HepG2 (cell line): Measurements from ENCODE around the gene MIA2. TPM values are rescaled to one million over a fixed set of nuclear protein-coding genes. Genes with fewer than 3 reads are reported as not detected.

Source experiments
- ETV6 ChIP-seq: sonication (generic); formaldehyde crosslinking; conservative IDR thresholded peaks from 2 replicates; pipeline ENCODE4 v1.4.0; 2020; ENCODE audit warnings: missing genetic modification reagents
- FOXA1 ChIP-seq, 2 experiments: fragments of 450-650 bp in 1 of 2; sonication (generic) in 1 of 2; formaldehyde crosslinking in 1 of 2; IDR thresholded peaks; 2 replicates each; pipeline versions ENCODE4 v1.4.0 to v1.6.1; 2016 to 2020; ENCODE audit warnings: missing genetic modification reagents in 1 of 2
- FOXJ3 ChIP-seq: sonication (generic); formaldehyde crosslinking; IDR thresholded peaks from 2 replicates; pipeline ENCODE4 v1.4.0; 2020; ENCODE audit warnings: missing genetic modification reagents, mild to moderate bottlenecking, borderline replicate concordance
- HNRNPH1 ChIP-seq: fragments of 200-400 bp; formaldehyde crosslinking; optimal IDR thresholded peaks from 2 replicates; pipeline ENCODE3; 2017; ENCODE audit warnings: mild to moderate bottlenecking, low read depth, low read length
- IKZF4 ChIP-seq: sonication (generic); formaldehyde crosslinking; IDR thresholded peaks from 2 replicates; pipeline ENCODE4 v1.5.1; 2020; ENCODE audit warnings: borderline replicate concordance, mild to moderate bottlenecking, low read depth, missing genetic modification reagents; ENCODE audit errors: not compliant biosample characterization
- JUND ChIP-seq: sonication (generic); formaldehyde crosslinking; IDR thresholded peaks from 2 replicates; pipeline ENCODE4 v1.8.0; 2022; ENCODE audit warnings: mild to moderate bottlenecking, missing genetic modification reagents
- KDM5B ChIP-seq: sonication (generic); formaldehyde crosslinking; IDR thresholded peaks from 2 replicates; pipeline ENCODE4 v1.4.0; 2020; ENCODE audit warnings: missing genetic modification reagents, mild to moderate bottlenecking, borderline replicate concordance
- LBX2 ChIP-seq: sonication (generic); formaldehyde crosslinking; IDR thresholded peaks from 2 replicates; pipeline ENCODE4 v1.5.0; 2020; ENCODE audit warnings: missing genetic modification reagents, mild to moderate bottlenecking, borderline replicate concordance
- MAFK ChIP-seq, 2 experiments: IDR thresholded peaks in 1 of 2; conservative IDR thresholded peaks in 1 of 2; 2 replicates each; pipeline ENCODE4 v1.6.1; 2011; ENCODE audit warnings: improper control_type of control experiment in 2 of 2, low read length in 2 of 2
- MXD3 ChIP-seq: IDR thresholded peaks from 2 replicates; pipeline ENCODE4 v1.6.1; 2016; ENCODE audit warnings: mild to moderate bottlenecking, missing biosample characterization, missing genetic modification reagents
- NCOA2 ChIP-seq: sonication (generic); formaldehyde crosslinking; IDR thresholded peaks from 2 replicates; pipeline ENCODE4 v1.8.0; 2022; ENCODE audit warnings: inconsistent platforms
- RARG ChIP-seq: sonication (generic); formaldehyde crosslinking; IDR thresholded peaks from 2 replicates; pipeline ENCODE4 v1.4.0; 2020; ENCODE audit warnings: low read depth, mild to moderate bottlenecking, missing genetic modification reagents
- SALL1 ChIP-seq: sonication (generic); formaldehyde crosslinking; IDR thresholded peaks from 2 replicates; pipeline ENCODE4 v1.8.0; 2022; ENCODE audit warnings: mild to moderate bottlenecking, missing genetic modification reagents
- SATB2 ChIP-seq: sonication (generic); formaldehyde crosslinking; IDR thresholded peaks from 2 replicates; pipeline ENCODE4 v1.5.0; 2020; ENCODE audit warnings: missing genetic modification reagents
- SNAI1 ChIP-seq: sonication (generic); formaldehyde crosslinking; IDR thresholded peaks from 2 replicates; pipeline ENCODE4 v1.5.0; 2020; ENCODE audit warnings: mild to moderate bottlenecking, missing genetic modification reagents, borderline replicate concordance
- SNAPC2 ChIP-seq: sonication (generic); formaldehyde crosslinking; IDR thresholded peaks from 2 replicates; pipeline ENCODE4 v1.8.1; 2022; ENCODE audit warnings: mild to moderate bottlenecking, missing genetic modification reagents
- SNAPC5 ChIP-seq: sonication (generic); formaldehyde crosslinking; IDR thresholded peaks from 2 replicates; pipeline ENCODE4 v1.8.1; 2023; ENCODE audit warnings: mild to moderate bottlenecking, missing genetic modification reagents, borderline replicate concordance
- SNRNP70 ChIP-seq: fragments of 200-400 bp; formaldehyde crosslinking; IDR thresholded peaks from 2 replicates; pipeline ENCODE4 v1.6.1; 2017; ENCODE audit warnings: mild to moderate bottlenecking, low read depth, low read length, moderate library complexity
- TOE1 ChIP-seq: sonication (generic); formaldehyde crosslinking; IDR thresholded peaks from 2 replicates; pipeline ENCODE4 v1.4.0; 2020; ENCODE audit warnings: mild to moderate bottlenecking, missing genetic modification reagents
- ZFP41 ChIP-seq: sonication (generic); formaldehyde crosslinking; IDR thresholded peaks from 2 replicates; pipeline ENCODE4 v1.4.0; 2020; ENCODE audit warnings: mild to moderate bottlenecking, missing genetic modification reagents, borderline replicate concordance
- ZGPAT ChIP-seq: IDR thresholded peaks from 2 replicates; pipeline ENCODE4 v1.6.1; 2016; ENCODE audit warnings: mild to moderate bottlenecking
- ZNF136 ChIP-seq: sonication (generic); formaldehyde crosslinking; IDR thresholded peaks from 2 replicates; pipeline ENCODE4 v1.8.1; 2022; ENCODE audit warnings: low read depth, mild to moderate bottlenecking, moderate library complexity, missing genetic modification reagents
- ZNF253 ChIP-seq: sonication (generic); formaldehyde crosslinking; IDR thresholded peaks from 2 replicates; pipeline ENCODE4 v1.8.0; 2022; ENCODE audit warnings: mild to moderate bottlenecking, missing genetic modification reagents, borderline replicate concordance
- ZNF576 ChIP-seq: sonication (generic); formaldehyde crosslinking; IDR thresholded peaks from 2 replicates; pipeline ENCODE4 v1.4.0; 2020; ENCODE audit warnings: mild to moderate bottlenecking, missing genetic modification reagents
- ZNF776 ChIP-seq: sonication (generic); formaldehyde crosslinking; IDR thresholded peaks from 2 replicates; pipeline ENCODE4 v1.4.0; 2020; ENCODE audit warnings: mild to moderate bottlenecking, missing genetic modification reagents
- ZNF782 ChIP-seq: sonication (generic); formaldehyde crosslinking; IDR thresholded peaks from 2 replicates; pipeline ENCODE4 v1.4.0; 2020; ENCODE audit warnings: missing genetic modification reagents, mild to moderate bottlenecking, borderline replicate concordance
- ZSCAN31 ChIP-seq: sonication (generic); formaldehyde crosslinking; IDR thresholded peaks from 2 replicates; pipeline ENCODE4 v1.5.0; 2020; ENCODE audit warnings: low read depth, mild to moderate bottlenecking, missing genetic modification reagents
- polyA plus RNA-seq, 8 experiments: library from polyadenylated mRNA; depleted of rRNA in 3 of 8; stranded (reverse) in 7 of 8; unstranded in 1 of 8; fragments of >200 nt; fragmentation: Illumina TruSeq in 4 of 8; extraction: Trizol in 4 of 8; gene quantifications; 2 replicates each; pipeline versions ENCODE4 v1.2.1 to v1.2.3, GENCODE V29; 2011 to 2016; ENCODE audit warnings: low read depth in 4 of 8, missing spikeins in 1 of 8, mixed read lengths in 1 of 8; ENCODE audit not compliant: insufficient read depth in 1 of 8
- total RNA-seq, 5 experiments: library from RNA; depleted of rRNA; stranded (reverse); fragments of >200 nt; fragmentation: Illumina TruSeq; extraction: Trizol; gene quantifications; 2 replicates each; pipeline ENCODE4 v1.2.3, GENCODE V29; 2016; ENCODE audit warnings: low read depth in 1 of 5

MIA2 gene
- total and polyA plus RNA-seq, 2 of the 13 experiments (the other 11 are each of a cell fraction or from before 2014, with no cell fraction given), result 134 to 158 TPM

DNA sequence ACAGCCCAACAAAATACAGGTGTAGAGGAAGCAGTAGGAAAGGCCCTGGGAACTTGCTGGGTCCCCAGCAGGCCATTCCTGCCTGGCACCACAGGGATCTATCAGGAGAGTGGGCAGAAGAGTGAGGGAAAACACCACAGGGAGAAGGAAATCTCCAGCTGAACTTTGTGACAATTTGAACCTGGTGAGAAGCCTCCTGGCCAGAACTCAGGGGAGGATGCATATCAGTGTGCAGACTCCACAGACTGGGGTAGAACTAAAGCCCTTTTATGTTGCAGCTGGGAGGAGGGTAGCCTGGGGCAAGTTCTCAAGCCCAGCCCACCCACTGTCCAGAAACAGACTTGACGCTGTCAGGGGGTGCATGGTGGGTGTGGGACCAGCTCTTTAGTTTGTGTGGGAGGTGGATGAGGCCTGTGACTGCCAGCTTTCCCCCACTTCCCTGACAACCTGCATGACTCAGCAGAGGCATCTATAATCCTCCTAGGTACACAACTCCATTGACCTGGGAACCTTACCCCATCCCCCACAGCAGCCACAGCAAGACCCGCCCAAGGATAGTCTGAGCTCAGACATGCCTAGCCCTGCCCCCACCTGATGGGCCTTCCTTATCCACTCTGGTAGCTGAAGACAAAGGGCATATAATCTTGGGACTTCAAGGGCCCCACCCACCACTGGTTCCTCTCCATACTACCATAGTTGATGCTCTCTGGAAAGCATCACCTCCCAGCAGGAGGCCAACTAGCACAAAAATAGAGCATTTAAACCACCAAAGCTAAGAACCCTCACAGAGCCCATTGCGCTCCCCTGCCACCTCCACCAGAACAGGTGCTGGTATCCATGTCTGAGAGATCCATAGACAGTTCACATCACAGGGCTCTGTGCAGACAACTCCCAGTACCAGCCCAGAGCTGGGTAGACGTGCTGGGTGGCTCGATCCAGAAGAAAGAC lies 29.8 kb upstream of the MIA2 start (continued):
- TF ChIP-seq ZNF776 (CRISPR knock-in tag) (no peak; the same call in 1 of the 2 replicates), ZGPAT (CRISPR knock-in tag) (peak; percentile 25; the same call in 1 of the 2 replicates), HNRNPH1 (no peak), ZSCAN31 (peak; percentile 32; the same call in 1 of the 2 replicates), MAFK (conservative IDR thresholded peaks at IDR 0.05 in 1 of 2, IDR thresholded peaks at IDR 0.05 in 1 of 2; ENCODE audit: low read length in 2 of 2) (peak; percentile 14 to 36; a peak in 1 of 4 replicates), KDM5B (CRISPR knock-in tag) (no peak), FOXA1 (IDR thresholded peaks at IDR 0.05) (no peak), FOXA1 (CRISPR knock-in tag; IDR thresholded peaks at IDR 0.05) (peak; percentile 55; the same call in 1 of the 2 replicates), JUND (CRISPR knock-in tag) (no peak), IKZF4 (peak; percentile 26), SNAPC5 (CRISPR knock-in tag) (no peak), SNAPC2 (CRISPR knock-in tag) (no peak), ZNF782 (CRISPR knock-in tag) (no peak), ZNF253 (CRISPR knock-in tag) (no peak), ZFP41 (no peak), RARG (CRISPR knock-in tag) (no peak), SNRNP70 (no peak), SNAI1 (CRISPR knock-in tag) (0 out of 2 replicates have a peak, but pooled peaks have one; percentile 29), ZNF576 (no peak), FOXJ3 (CRISPR knock-in tag) (no peak), TOE1 (CRISPR knock-in tag) (no peak), NCOA2 (CRISPR knock-in tag) (peak; percentile 17; the same call in 1 of the 2 replicates), ZNF136 (CRISPR knock-in tag) (no peak), SATB2 (no peak), MXD3 (CRISPR knock-in tag) (no peak), LBX2 (no peak), SALL1 (CRISPR knock-in tag) (peak; percentile 57; the same call in 1 of the 2 replicates), ETV6 (CRISPR knock-in tag) (no peak)
